NOMO-1 treated with dmso at 0.1 percent for 144 hours (cell line): ENCODE data around the gene TRMT2A.
A peak's percentile ranks its signal among the peaks of the same experiment; 100 is the strongest.
"Not testable (repeated sequence)": the region's sequence is repeated elsewhere in the genome, so short reads cannot be mapped to it uniquely, and the experiment has no call there.

ENCODE experiments used
- DNase-seq: peaks from one replicate; lab custom pipeline; 2025; ENCODE audit not compliant: unreplicated experiment; lab: John Stamatoyannopoulos, UW

Gene TRMT2A

DNA sequence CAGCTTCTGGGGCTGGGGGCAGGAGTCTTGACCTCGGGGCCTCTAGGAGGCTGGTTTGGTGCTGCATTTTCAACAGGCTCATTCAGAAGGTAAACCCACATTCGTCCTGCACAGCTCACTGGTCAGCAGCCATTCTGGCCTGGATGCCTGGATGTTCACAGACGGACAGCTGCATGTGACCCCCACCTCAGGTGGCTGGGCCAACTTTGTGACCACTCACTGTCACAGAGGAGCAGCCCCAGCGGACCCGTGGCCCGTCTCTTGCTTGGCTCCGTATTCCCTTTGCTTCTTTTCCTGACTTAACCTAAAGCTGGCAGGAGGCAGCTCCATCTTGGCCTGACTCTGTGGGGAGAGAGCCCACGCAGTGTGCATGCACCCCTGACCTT, 28.8 kb downstream of the TRMT2A start:
- no peak for DNase-seq

DNA sequence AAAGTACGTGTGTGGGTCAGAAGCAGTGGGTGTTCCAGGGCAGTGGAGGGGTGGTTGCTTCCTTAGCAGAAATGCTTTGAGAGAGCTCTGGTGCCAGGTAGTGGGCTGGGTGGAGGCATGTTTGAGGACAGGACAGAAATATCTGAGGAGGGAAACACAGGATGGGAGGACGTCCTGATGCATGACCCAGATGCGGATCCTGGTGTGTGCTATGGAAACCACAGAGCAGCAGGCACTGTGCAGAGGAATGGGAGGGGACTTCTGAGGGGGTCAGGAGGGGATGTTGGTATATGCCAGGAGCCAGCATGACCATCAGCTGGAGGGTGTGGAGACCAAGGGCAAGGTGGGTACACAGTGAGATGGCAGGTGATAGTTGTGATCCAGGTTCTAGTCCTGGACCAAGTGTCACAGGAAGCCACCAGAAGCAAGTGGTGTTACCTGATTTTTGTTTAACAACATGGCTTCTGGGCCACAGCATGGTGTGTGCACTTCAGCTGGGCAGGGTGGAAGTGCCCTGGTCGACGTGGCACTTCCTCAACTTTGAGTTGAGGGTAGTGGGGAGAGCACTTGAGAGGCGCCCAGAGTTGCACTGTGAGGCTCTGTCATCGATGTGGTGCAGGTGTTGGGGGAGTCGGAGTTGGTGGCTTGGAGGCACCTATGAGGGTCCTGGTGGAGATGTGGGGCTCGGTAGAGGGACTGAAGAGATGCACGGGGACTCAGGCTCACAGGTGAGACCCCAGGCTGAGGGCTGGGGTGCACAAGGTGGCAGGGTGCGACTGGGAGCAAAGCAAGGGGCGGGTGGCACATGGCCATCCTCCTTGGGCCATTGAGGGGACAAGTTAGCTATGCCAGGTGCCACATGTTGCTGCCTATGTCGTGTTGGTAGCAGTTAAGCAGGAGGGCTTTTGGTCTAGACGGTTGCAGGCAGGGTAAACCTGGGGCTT, 29.4 kb downstream of the TRMT2A start:
- DNase-seq: no peak

GRCh38 chr22:20086763-20087162, 30.3 kb downstream of the TRMT2A start:
- DNase-seq: no peak

DNA sequence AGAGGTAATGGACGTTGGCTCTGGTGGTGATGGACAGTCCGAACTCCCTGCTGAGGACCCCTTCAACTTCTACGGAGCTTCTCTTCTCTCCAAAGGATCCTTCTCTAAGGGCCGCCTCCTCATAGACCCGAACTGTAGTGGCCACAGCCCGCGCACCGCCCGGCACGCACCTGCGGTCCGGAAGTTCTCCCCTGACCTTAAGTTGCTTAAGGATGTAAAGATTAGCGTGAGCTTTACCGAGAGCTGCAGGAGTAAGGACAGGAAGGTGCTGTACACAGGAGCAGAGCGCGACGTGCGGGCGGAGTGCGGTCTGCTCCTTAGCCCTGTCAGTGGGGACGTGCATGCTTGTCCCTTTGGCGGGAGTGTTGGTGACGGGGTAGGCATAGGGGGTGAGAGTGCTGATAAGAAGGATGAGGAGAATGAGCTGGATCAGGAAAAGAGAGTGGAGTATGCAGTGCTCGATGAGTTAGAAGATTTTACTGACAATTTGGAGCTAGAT, 30.9 kb downstream of the TRMT2A start:
- DNase-seq: no peak

DNA sequence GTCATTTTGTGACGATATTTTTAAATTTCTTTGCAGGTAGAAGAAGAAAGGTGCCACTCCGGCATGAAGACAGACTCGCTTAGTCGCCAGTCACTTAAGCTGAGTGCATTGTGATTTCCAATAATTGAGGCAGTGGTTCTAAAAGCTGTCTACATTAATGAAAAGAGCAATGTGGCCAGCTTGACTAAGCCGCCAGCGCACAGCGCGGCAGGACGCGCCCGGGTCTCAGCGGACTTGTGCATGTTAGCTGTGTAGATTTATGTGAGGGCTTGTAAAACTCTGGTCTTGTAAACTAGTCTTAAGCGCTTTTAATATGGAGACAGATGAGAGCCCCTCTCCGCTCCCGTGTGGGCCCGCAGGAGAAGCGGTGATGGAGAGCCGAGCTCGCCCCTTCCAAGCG, 31.4 kb downstream of the TRMT2A start:
- DNase-seq: no peak

- no peak for DNase-seq
Observed at GRCh38 chr22:20084547-20085413, 32.2 kb downstream of the TRMT2A start.

DNA sequence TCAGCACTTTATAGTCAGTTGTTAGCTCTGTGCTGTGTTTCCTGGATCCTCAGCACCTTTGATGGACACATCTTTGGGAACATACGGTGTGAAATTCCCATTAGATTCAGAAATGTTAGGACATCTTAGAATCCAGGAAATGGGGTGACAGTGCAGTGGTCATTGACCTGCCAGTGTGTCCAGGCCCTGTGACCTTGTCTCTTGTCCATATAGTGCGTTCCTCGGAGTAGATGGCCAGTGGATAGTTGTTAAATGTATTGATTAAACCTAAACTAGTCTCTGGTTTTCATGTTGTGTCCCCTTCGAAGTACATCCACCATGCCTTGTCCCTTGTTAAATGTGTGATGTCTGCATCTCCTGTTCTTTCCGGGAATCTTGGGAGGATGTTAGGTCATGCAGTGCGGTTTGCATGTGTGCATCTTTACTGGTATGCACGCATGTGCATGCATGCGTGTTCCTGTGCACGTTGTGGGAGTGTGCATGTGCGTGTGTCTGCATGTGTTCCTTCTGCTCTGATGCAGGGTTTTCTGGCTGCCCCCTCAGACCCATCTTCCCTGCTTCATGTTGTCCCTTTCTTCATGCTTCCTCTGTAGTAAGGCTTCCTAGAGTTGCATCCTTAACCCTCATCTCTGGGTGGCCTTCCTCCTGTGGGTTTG, 33.0 kb downstream of the TRMT2A start:
- no peak for DNase-seq

DNA sequence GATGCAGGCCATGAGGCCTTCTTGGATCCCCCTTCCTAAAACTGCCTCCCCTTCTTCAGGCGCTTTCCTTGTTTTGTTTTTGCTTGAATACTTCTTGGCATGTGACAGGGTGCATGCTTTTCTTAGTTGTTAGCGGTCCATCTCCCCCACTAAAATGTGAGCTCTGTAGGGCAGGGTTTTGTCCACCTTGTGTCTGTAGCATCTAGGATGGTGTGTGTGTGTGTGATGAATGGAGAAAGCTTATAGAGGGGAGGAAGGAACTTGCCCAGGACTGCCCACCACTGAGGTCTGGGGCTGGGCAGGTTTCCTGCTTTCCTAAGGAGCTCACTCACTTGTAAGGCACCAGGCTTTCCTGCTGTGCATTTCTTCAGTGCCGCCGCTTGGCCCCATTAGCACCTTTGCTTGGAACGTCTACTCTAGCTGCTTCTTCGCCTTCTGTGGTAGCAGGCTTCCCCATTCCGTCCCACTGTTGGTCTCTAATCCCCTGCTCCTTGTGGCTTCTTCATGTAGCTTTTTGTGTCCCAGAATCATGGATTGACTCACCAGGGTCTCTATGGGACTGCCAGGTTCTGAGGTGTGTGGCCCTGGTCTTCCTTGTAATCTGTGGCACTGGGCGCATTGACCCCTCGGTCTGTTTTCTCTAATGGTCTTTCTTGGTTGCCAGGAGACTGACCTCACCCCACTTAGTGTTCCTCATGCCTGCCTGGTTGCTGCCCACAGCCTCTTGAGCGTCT, 33.7 kb downstream of the TRMT2A start:
- no peak for DNase-seq

DNA sequence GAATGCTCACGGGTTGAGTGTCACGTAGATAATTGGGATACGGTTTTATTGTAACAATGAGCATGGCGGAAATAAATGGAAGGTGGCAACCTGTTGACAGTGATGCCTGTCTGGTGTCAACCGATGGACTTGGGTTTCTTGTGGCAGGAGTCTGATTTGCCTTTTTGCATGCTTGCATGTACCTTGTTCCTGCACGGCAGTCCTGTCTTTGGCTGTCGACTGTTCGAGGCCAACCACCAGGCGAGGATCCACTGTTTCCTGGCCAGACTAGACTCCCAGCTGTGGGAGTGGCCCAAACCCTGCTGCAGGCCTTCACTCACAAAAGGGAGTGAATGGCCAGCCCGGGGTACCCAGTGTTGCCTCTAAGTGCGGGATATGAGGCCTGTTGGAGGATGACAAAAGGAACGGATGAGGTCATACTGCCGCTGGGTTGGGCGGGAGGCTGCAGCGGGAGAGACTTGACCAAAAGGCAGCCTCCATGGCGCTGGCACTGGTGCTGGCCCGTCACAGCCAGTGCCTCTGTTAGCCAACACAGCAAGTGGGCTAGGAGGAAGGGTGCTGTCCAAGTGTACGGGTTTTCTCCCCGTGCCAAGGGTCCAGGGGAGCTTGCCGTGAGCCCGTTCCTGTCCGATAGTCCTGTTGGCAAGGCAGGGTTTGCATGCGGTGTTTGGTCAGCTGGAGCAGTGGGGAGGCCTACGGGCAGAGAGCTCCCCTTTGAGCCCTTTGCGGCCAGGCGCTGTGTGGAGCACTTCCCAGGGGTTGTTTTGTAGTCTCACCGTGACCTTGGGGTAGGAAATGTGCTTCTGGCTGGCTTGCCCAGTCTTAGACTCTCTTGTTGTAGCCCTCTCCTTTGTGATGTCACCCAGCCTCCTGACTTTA, 36.0 kb downstream of the TRMT2A start:
- no peak for DNase-seq

DNA sequence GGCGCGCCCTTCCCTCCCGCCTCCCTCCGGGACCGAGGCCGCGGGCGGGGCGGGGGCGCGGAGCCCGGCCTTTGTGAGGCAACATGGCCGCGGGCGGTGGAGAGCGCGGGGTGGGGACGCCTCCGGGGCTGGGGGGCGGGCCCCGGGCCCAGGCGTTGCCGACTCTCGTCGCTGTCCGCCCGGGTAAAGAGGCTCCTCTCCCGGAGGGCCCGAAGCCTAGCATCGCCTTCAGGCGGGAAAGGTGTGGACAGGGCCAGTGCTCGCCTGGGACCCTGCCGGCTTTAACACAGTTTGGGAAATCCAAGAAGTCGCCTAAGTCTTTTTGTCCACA, 36.6 kb downstream of the TRMT2A start:
- peak; percentile 28 for DNase-seq

- DNase-seq: peak; percentile 69
Observed at GRCh38 chr22:20079745-20080444, 37.1 kb downstream of the TRMT2A start, which contains the start of gene DGCR8. TSS of gene DGCR8 (plus strand) at chr22:20080241. CDS start at chr22:20085964, 5,723 bp downstream.

- no peak for DNase-seq
Observed at GRCh38 chr22:20076627-20077172, 40.3 kb downstream of the TRMT2A start.

DNA sequence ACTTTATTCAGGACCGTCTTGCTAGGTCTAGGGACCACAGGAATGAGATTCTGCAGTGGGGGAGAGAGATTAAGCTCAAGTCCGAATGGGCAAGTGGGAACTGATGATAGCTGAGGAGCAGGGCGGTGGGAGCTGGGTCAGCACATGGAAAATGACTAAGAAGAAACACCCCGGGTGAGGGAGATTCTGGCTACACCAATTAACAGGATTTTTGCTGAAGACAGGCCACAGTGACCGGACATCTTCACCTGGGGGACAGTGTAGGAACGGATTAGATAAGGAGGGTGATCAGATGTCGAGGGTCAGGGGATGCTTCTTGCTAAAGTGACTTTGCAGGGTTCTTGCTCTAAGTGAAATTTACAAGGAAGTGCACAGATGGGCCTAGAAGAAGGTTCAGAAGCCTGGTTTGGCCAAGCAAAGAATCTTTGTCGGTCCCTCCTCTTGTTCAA, 45.5 kb downstream of the TRMT2A start:
- no peak for DNase-seq

DNA sequence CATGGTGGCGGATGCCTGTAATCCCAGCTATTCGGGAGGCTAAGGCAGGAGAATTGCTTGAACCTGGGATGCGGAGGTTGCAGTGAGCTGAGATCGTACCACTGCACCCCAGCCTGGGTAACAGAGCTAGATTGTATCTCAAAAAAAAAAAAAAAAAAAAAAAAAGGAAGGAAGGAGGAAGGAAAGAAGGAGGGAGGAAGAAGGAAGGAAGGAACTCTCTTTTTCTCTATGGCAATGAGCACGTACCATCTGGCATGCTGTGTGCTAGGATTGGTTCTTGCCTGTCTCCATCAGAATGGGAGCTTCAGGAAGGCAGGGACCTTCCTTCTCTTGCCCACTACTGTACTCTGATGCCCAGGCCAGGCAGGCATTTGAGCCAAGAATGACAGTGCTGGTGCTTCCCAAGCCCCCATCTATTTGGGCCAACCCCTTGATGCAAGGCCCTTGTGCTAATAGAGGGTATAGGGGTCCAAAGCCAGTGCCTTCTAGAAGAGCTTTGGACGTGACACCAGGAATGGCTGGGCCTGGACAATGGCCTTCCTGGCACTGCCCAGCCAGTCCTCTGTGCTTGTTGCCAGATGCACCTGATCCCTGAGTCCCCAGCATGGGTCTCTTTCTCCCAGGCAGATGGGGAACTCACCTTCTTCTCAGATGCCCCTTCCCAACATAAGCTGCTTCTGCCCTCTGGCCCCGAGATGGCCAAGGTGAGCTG, 47.5 kb downstream of the TRMT2A start:
- DNase-seq: no peak

DNA sequence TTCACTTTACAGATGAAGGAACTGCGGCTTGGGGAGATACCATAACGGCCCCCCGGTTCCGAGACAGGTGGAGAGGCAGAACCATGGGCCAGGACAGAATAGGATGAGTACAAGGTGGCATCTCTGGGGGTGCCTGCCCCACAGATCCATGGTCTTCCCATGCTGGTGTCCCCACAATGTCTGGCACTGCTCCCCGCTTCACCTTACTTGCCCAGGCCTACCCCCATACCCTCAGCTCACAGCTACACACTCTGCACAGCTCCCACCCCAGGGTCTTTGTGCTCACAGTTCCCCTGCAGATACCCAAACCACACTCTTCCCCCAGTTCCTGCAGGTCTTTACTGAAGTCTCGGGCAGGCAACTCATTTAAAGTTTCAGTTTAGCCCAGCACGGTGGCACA, 48.4 kb downstream of the TRMT2A start:
- DNase-seq: no peak

GRCh38 chr22:20067384-20067682, 49.7 kb downstream of the TRMT2A start:
- DNase-seq: not testable (repeated sequence)

- no peak for DNase-seq
Observed at GRCh38 chr22:20066617-20067383, 50.2 kb downstream of the TRMT2A start.
